ENCODE results near the gene PCDH7. TPM values are rescaled to one million over a fixed set of nuclear protein-coding genes. Genes with fewer than 3 reads are reported as not detected.

PCDH7 gene
- total RNA-seq, 2 experiments from 2014 or later, result not detected

- H3K4me1 Mint-ChIP-seq (ENCODE audit: low read depth), result peaks cover 23% of the 10 kb centered on the region
- intact Hi-C loops (cut with micrococcal nuclease), result no loop called here
- H3K27me3 Mint-ChIP-seq, result peaks cover 56% of the 10 kb centered on the region
- H3K36me3 Mint-ChIP-seq, result peaks cover 12% of the 10 kb centered on the region
- H3K9me3 Mint-ChIP-seq, result no peaks in the 10 kb centered on the region
- CTCF ChIA-PET, result interaction anchor here (1.0 kb wide), 1 partner anchor 7 kb away, joined by 3 read pairs; no protein-coding TSS in a partner anchor
- peak overlapping the region; percentile 50 for H3K4me3 Mint-ChIP-seq
- no peak for DNase-seq
- no peak overlapping the region for H3K27ac Mint-ChIP-seq
- POLR2A ChIA-PET, result no interaction called here
These were observed 1.3 kb downstream of the PCDH7 start for GRCh38 chr4:30721185-30722091.

DNA sequence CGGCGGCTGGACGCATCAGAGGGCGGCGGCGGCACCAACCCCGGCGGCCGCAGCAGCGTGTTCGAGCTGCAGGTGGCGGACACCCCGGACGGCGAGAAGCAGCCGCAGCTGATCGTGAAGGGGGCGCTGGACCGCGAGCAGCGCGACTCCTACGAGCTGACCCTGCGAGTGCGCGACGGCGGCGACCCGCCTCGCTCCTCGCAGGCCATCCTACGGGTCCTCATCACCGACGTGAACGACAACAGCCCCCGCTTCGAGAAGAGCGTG is 1.9 kb downstream of the PCDH7 start:
- DNase-seq, result no peak
- intact Hi-C loops (cut with micrococcal nuclease), result no loop called here
- H3K9me3 Mint-ChIP-seq, result no peaks in the 10 kb centered on the region
- ChIA-PET CTCF (interaction anchor here (1.0 kb wide), 1 partner anchor 8 kb away, joined by 3 read pairs; no protein-coding TSS in a partner anchor), POLR2A (no interaction called here)
- H3K27ac Mint-ChIP-seq, result no peak overlapping the region
- H3K4me1 Mint-ChIP-seq (ENCODE audit: low read depth), result peaks cover 23% of the 10 kb centered on the region
- no peak overlapping the region for H3K4me3 Mint-ChIP-seq
- H3K27me3 Mint-ChIP-seq, result peaks cover 56% of the 10 kb centered on the region
- H3K36me3 Mint-ChIP-seq, result peaks cover 12% of the 10 kb centered on the region

- Mint-ChIP-seq H3K27me3 (peaks cover 52% of the 10 kb centered on the region), H3K4me3 (no peak overlapping the region), H3K36me3 (peaks cover 12% of the 10 kb centered on the region), H3K27ac (no peak overlapping the region), H3K4me1 (ENCODE audit: low read depth) (peaks cover 20% of the 10 kb centered on the region), H3K9me3 (no peaks in the 10 kb centered on the region)
- intact Hi-C loops (cut with micrococcal nuclease), result no loop called here
- ChIA-PET CTCF (interaction anchor here (1.0 kb wide), 1 partner anchor 8 kb away, joined by 3 read pairs; no protein-coding TSS in a partner anchor), POLR2A (no interaction called here)
- no peak for DNase-seq
These were observed 2.4 kb downstream of the PCDH7 start for GRCh38 chr4:30722359-30723200.

DNA sequence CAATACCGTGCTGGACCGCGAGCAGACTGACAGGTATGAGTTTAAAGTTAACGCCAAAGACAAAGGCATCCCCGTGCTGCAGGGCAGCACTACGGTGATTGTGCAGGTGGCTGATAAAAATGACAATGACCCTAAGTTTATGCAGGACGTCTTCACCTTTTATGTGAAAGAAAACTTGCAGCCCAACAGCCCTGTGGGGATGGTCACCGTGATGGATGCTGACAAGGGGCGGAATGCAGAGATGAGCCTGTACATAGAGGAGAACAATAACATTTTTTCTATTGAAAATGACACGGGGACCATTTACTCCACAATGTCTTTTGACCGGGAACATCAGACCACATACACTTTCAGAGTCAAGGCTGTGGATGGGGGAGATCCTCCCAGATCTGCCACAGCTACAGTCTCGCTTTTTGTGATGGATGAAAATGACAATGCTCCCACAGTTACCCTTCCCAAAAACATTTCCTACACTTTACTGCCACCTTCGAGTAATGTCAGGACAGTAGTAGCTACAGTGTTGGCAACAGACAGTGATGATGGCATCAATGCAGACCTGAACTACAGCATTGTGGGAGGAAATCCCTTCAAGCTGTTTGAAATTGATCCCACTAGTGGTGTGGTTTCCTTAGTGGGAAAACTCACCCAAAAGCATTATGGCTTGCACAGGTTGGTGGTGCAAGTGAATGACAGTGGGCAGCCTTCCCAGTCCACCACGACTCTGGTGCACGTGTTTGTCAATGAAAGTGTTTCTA is 3.2 kb downstream of the PCDH7 start:
- Mint-ChIP-seq H3K4me1 (ENCODE audit: low read depth) (peaks cover 14% of the 10 kb centered on the region), H3K27me3 (peaks cover 47% of the 10 kb centered on the region), H3K27ac (no peak overlapping the region), H3K36me3 (peaks cover 12% of the 10 kb centered on the region), H3K4me3 (no peak overlapping the region), H3K9me3 (no peaks in the 10 kb centered on the region)
- no peak for DNase-seq
- ChIA-PET CTCF (no interaction called here), POLR2A (no interaction called here)
- intact Hi-C loops (cut with micrococcal nuclease), result no loop called here

- Mint-ChIP-seq H3K4me1 (ENCODE audit: low read depth) (peaks cover 7% of the 10 kb centered on the region), H3K9me3 (no peaks in the 10 kb centered on the region), H3K27me3 (peaks cover 38% of the 10 kb centered on the region), H3K27ac (no peak overlapping the region), H3K4me3 (no peak overlapping the region), H3K36me3 (peaks cover 8% of the 10 kb centered on the region)
- POLR2A ChIA-PET, result no interaction called here
- intact Hi-C loops (cut with micrococcal nuclease), result no loop called here
- CTCF ChIA-PET, result no interaction called here
- DNase-seq, result no peak
These were observed 4.1 kb downstream of the PCDH7 start for GRCh38 chr4:30724247-30724646.

- POLR2A ChIA-PET, result no interaction called here
- no peaks in the 10 kb centered on the region for H3K9me3 Mint-ChIP-seq
- CTCF ChIA-PET, result no interaction called here
- H3K27me3 Mint-ChIP-seq, result peaks cover 27% of the 10 kb centered on the region
- DNase-seq, result no peak
- H3K36me3 Mint-ChIP-seq, result peaks cover 8% of the 10 kb centered on the region
- H3K4me1 Mint-ChIP-seq (ENCODE audit: low read depth), result peaks cover 5% of the 10 kb centered on the region
- H3K4me3 Mint-ChIP-seq, result no peak overlapping the region
- no peak overlapping the region for H3K27ac Mint-ChIP-seq
- intact Hi-C loops (cut with micrococcal nuclease), result no loop called here
These were observed 5.4 kb downstream of the PCDH7 start for GRCh38 chr4:30725562-30725961.

DNA sequence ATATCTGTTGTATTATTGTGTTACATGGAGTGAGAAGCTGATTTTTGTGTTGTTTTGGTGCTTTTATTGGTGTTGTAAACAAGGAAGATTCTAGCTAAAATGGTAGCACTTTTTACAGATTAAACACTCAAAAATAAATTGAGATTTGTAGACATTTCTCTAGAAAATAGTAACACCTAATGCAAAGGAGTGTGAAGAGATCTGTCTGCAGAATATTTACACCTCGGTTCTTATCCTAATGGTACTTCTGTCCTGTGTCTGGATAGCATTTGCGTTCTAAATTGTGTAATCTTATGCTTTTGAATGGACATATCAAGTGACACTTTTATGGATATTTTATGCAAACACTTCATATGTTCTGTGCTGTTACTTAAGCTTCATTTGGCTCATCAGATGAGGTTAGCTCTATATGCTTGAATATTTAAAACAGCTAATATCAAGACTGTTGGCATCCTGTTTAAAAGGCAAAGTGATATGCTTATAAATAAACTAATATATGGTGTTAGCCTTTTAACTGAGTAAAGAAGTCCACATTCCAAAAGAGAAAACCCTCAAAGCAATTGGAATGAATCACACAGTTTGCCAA is 6.0 kb downstream of the PCDH7 start:
- ChIA-PET POLR2A (no interaction called here), CTCF (no interaction called here)
- Mint-ChIP-seq H3K4me1 (ENCODE audit: low read depth) (no peaks in the 10 kb centered on the region), H3K27ac (no peak overlapping the region), H3K36me3 (peaks cover 6% of the 10 kb centered on the region), H3K4me3 (no peak overlapping the region), H3K27me3 (peaks cover 22% of the 10 kb centered on the region), H3K9me3 (no peaks in the 10 kb centered on the region)
- no peak for DNase-seq
- intact Hi-C loops (cut with micrococcal nuclease), result no loop called here

DNA sequence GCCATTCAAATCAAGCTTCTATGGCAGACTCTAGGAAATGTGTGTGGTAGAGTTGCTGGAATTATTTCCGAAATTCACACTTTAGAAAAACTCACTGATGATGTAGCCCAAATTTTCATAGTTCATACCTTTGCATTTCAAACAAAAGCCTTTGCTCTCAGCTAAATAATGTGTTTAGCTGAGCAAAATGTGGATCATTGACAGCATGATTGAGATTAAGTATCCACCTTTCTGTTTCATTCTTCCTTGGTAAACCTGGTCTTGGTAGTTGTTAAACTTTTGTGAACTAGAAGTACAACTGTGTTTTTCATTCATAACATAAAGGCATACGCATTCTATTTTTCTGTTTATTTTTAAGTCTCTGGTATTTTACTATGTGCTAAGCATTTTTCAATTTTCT is 7.2 kb downstream of the PCDH7 start:
- Mint-ChIP-seq H3K9me3 (no peaks in the 10 kb centered on the region), H3K27me3 (peaks cover 17% of the 10 kb centered on the region), H3K36me3 (peaks cover 6% of the 10 kb centered on the region), H3K4me1 (ENCODE audit: low read depth) (no peaks in the 10 kb centered on the region), H3K27ac (no peak overlapping the region), H3K4me3 (no peak overlapping the region)
- DNase-seq, result no peak
- CTCF ChIA-PET, result no interaction called here
- POLR2A ChIA-PET, result no interaction called here
- intact Hi-C loops (cut with micrococcal nuclease), result no loop called here

GRCh38 chr4:30728311-30728710 is 8.1 kb downstream of the PCDH7 start:
- H3K4me3 Mint-ChIP-seq, result no peak overlapping the region
- no peak overlapping the region for H3K27ac Mint-ChIP-seq
- intact Hi-C loops (cut with micrococcal nuclease), result no loop called here
- CTCF ChIA-PET, result no interaction called here
- no peaks in the 10 kb centered on the region for H3K9me3 Mint-ChIP-seq
- POLR2A ChIA-PET, result no interaction called here
- no peaks in the 10 kb centered on the region for H3K4me1 Mint-ChIP-seq (ENCODE audit: low read depth)
- no peak for DNase-seq
- H3K36me3 Mint-ChIP-seq, result peaks cover under 1% of the 10 kb centered on the region
- peaks cover 8% of the 10 kb centered on the region for H3K27me3 Mint-ChIP-seq

- no peak overlapping the region for H3K4me3 Mint-ChIP-seq
- no peaks in the 10 kb centered on the region for H3K9me3 Mint-ChIP-seq
- no peaks in the 10 kb centered on the region for H3K27me3 Mint-ChIP-seq
- no peaks in the 10 kb centered on the region for H3K4me1 Mint-ChIP-seq (ENCODE audit: low read depth)
- intact Hi-C loops (cut with micrococcal nuclease), result no loop called here
- POLR2A ChIA-PET, result no interaction called here
- no peak for DNase-seq
- no peak overlapping the region for H3K27ac Mint-ChIP-seq
- CTCF ChIA-PET, result interaction anchor here (0.6 kb wide), 1 partner anchor 422 kb away, joined by 3 read pairs; no protein-coding TSS in a partner anchor
- no peaks in the 10 kb centered on the region for H3K36me3 Mint-ChIP-seq
These were observed 23.7 kb downstream of the PCDH7 start for GRCh38 chr4:30743897-30744296.

DNA sequence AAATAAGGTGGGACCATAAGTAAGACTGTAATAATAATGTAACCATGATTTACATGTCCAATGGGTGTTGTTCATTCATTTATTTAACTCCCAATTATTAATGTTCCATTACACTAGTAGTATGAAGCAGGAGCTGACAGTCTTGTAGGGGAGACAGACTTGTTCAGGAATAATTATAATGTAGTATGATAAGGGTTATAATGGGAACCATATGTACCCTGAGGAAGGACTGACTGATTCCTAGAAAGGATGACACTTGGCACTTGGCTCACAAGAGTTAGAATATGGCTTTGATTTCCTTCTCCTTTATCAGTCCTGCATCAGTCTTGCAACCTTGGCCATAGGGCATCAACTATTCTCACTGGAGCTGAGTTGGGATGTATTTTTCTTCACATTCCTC is 24.2 kb downstream of the PCDH7 start:
- H3K27me3 Mint-ChIP-seq, result no peaks in the 10 kb centered on the region
- ChIA-PET CTCF (no interaction called here), POLR2A (no interaction called here)
- H3K9me3 Mint-ChIP-seq, result no peaks in the 10 kb centered on the region
- H3K36me3 Mint-ChIP-seq, result no peaks in the 10 kb centered on the region
- no peak for DNase-seq
- H3K4me3 Mint-ChIP-seq, result no peak overlapping the region
- intact Hi-C loops (cut with micrococcal nuclease), result no loop called here
- no peaks in the 10 kb centered on the region for H3K4me1 Mint-ChIP-seq (ENCODE audit: low read depth)
- H3K27ac Mint-ChIP-seq, result no peak overlapping the region
